GM06990 (cell line): Measurements from ENCODE around the gene VWA8.

Experiments used
- DNase-seq: peaks from one replicate; pipeline ENCODE4 v3.0.0-alpha.2; 2011; ENCODE audit not compliant: insufficient read length; ENCODE audit errors: extremely low read depth
- H3K27me3 ChIP-seq: replicated peaks from 2 replicates; pipeline ENCODE4 v1.6.0; 2011; ENCODE audit warnings: low read length; ENCODE audit not compliant: control insufficient read depth, insufficient read depth
- H3K36me3 ChIP-seq: 2 replicates; pipeline ENCODE4 v1.5.1; 2011; ENCODE audit warnings: low read length; ENCODE audit not compliant: control insufficient read depth, insufficient read depth
- H3K4me3 ChIP-seq: replicated peaks from 2 replicates; pipeline ENCODE4 v1.5.1; 2011; ENCODE audit warnings: low read depth, mild to moderate bottlenecking, control low read depth, low read length
- TF ChIP-seq, protein P1 (sequence below): IDR thresholded peaks from 2 replicates; pipeline ENCODE4 v1.5.1; 2011; ENCODE audit warnings: low read length, control low read depth, mild to moderate bottlenecking, inconsistent platforms; ENCODE audit not compliant: insufficient read depth, poor library complexity, severe bottlenecking

VWA8 gene

DNA sequence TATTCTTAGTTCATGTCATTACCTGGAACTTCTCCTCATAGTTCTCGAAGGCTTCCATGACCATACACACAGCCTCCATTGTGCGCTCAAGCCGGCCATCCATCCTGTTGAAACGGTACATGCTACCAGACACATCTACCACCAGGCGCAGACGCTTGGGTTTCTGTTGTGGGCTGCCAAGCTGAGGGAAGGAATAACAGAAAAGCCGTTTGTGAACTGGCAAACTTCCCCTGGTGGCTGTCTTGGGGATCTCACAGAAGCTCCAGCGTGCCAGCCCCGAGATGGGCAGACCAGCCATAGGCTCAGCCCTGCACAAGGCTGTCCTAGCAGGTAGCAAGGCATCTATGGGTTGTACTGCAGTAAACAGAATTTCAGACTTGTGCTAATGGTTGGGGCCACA lies 373.4 kb downstream of the VWA8 start:
- no peak for DNase-seq
- TF ChIP-seq, protein P1, sequence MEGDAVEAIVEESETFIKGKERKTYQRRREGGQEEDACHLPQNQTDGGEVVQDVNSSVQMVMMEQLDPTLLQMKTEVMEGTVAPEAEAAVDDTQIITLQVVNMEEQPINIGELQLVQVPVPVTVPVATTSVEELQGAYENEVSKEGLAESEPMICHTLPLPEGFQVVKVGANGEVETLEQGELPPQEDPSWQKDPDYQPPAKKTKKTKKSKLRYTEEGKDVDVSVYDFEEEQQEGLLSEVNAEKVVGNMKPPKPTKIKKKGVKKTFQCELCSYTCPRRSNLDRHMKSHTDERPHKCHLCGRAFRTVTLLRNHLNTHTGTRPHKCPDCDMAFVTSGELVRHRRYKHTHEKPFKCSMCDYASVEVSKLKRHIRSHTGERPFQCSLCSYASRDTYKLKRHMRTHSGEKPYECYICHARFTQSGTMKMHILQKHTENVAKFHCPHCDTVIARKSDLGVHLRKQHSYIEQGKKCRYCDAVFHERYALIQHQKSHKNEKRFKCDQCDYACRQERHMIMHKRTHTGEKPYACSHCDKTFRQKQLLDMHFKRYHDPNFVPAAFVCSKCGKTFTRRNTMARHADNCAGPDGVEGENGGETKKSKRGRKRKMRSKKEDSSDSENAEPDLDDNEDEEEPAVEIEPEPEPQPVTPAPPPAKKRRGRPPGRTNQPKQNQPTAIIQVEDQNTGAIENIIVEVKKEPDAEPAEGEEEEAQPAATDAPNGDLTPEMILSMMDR = peak; percentile 22
- peaks cover 2% of the 10 kb centered on the region; the same call in 1 of the 2 replicates for H3K36me3 ChIP-seq
- H3K4me3 ChIP-seq = no peak overlapping the region
- H3K27me3 ChIP-seq = no peaks in the 10 kb centered on the region

- TF ChIP-seq, protein P1 = no peak
Observed at GRCh38 chr13:41586216-41586615, 374.7 kb downstream of the VWA8 start.

DNA sequence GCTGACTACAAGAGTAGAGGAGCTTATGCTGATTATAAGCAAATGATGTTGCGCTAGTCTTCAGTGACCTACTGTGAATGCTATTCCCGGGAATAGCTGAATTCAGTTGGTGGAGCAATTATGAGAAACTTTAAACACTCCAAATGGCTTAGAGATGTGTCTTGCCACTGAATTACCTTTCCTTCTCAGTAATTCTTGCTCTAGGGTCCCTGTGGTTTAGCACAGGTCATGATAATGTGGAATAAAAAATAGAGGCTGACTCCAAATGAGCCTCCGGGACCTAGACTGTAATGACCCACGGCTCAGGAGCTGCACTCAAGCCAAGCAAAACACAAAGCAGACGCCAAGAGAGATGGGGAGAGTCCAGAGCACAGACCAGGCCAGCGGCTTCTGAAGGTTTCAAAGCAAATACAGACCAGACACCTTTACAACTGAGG lies 378.9 kb downstream of the VWA8 start:
- no peak for DNase-seq
- H3K36me3 ChIP-seq = no peaks in the 10 kb centered on the region; the same call in 1 of the 2 replicates
- H3K27me3 ChIP-seq = no peaks in the 10 kb centered on the region
- TF ChIP-seq, protein P1 = no peak
- no peak overlapping the region for H3K4me3 ChIP-seq

More at GRCh38 chr13:41586216-41586615, 374.7 kb downstream of the VWA8 start:
- H3K4me3 ChIP-seq = no peak overlapping the region
- peaks cover 2% of the 10 kb centered on the region; the same call in 1 of the 2 replicates for H3K36me3 ChIP-seq
- DNase-seq = no peak
- no peaks in the 10 kb centered on the region for H3K27me3 ChIP-seq

- TF ChIP-seq, protein P1 = no peak
- no peaks in the 10 kb centered on the region for H3K27me3 ChIP-seq
- no peak for DNase-seq
- no peaks in the 10 kb centered on the region; the same call in 1 of the 2 replicates for H3K36me3 ChIP-seq
- no peak overlapping the region for H3K4me3 ChIP-seq
Observed at GRCh38 chr13:41580345-41580744, 380.6 kb downstream of the VWA8 start.

GRCh38 chr13:41579881-41580280 lies 381.0 kb downstream of the VWA8 start:
- no peaks in the 10 kb centered on the region; the same call in 1 of the 2 replicates for H3K36me3 ChIP-seq
- H3K27me3 ChIP-seq = no peaks in the 10 kb centered on the region
- H3K4me3 ChIP-seq = no peak overlapping the region
- no peak for DNase-seq
- TF ChIP-seq, protein P1 = no peak

- no peak for DNase-seq
- Histone ChIP-seq H3K27me3 (no peaks in the 10 kb centered on the region), H3K36me3 (no peaks in the 10 kb centered on the region; the same call in 1 of the 2 replicates), H3K4me3 (no peak overlapping the region)
- TF ChIP-seq, protein P1 = no peak
Observed at GRCh38 chr13:41579168-41579567, 381.7 kb downstream of the VWA8 start.
